Activated CD4-positive, alpha-beta T cell treated with anti-CD3 and anti-CD28 coated beads, Interleukin-2, amount 50 U/mL, for 1 hour (primary cell): ENCODE measurements around the gene SLC48A1.

Experiments used
- DNase-seq: peaks from one replicate; pipeline ENCODE4 v3.0.0-alpha.2; 2020

Gene SLC48A1

DNA sequence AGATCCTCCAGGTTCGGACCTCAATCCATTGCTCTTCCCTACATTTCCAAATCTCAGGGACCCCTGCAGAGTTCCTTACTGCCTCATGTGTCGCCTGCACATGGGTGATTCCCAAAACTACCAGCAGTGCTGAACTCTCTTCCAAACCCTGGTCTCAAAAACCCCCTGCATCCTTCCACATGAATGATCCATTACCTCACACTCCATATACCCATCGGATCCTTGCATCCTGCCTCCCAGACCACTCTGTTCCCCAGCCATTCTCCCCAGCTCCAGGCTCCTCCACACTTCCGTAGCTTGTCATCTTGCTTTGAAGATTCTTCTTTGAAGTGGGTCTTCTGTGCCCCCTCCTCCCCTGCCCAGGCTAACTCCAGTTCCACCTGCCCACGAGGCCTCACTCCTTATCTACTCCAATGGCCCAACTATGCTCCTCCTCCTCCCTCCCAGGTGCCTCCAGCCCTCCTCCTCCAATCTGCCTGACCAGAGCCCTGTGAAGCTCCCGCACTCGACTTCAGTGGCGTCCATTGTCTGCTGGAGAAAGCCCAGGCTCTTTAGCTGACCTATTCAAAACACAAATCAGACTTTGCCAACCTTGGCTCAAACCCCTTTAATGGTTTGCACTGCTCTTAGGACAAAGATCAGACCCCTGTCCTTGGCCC lies 28.1 kb upstream of the SLC48A1 start:
- no peak for DNase-seq

DNA sequence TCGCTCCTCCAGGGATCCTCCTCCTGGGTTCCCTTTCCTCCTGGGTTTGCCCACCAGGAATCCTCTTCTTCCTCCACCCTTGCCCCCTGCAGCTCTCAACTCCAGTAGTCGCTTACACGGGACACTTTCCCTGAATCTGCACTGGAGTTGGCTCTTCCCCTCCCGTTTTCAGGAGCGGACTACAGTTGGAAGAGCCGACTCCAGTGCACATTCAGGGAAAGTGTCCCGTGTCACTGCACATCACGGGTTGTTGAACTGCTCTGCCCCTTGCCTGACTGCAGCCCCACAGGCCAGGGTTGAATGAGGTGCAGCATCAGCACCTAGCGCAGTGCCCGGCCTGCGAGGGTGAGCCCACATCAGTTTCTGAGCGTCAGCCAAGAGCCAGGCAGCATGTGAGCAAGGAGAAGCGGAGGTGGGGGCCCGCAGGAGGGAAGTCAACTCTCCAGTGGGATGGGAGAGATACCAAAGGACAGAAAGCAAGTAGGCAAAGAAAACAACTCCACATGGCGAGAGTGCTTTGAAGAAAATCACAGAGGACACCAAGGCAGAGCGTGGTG lies 27.5 kb upstream of the SLC48A1 start:
- DNase-seq: no peak

DNA sequence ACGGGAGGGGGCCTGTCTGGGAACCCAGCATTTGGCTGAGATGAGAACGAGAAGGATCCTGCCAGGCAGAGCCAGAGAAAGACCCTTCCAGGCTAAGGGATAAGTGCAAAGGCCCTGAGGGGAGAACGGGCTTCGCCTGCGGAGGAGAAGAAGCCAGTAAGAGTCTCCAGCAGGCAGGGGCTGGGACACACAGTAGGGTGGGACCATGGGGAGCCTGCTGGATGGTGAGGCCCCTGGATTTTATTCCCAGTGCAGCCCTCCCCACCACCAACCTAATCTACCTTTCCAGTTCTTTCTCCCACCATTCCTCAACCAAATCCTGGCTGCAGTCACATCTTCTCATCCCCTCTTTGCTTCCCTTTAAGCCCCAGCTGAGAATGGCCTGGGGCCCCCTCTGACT lies 27.0 kb upstream of the SLC48A1 start:
- no peak for DNase-seq

DNA sequence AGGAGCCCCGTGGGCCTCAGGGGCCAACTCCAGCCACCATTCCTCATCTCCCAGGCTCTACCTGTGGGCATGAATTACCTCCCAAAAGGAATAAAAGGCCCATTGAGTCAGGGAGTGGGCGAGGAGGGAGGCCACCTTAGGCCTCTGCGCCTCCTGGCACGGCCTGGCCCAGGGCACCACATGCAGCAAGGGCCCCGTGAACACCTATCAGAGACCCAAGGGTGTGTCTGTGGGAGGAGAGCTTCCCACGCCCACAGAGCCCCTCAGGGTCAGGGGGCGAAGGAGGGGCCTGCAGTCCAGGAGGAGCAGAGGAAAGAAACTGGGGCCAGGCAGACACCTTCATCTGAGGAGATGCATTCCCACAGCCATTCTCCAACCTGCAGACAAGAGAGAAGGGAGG lies 26.5 kb upstream of the SLC48A1 start:
- DNase-seq: no peak

DNA sequence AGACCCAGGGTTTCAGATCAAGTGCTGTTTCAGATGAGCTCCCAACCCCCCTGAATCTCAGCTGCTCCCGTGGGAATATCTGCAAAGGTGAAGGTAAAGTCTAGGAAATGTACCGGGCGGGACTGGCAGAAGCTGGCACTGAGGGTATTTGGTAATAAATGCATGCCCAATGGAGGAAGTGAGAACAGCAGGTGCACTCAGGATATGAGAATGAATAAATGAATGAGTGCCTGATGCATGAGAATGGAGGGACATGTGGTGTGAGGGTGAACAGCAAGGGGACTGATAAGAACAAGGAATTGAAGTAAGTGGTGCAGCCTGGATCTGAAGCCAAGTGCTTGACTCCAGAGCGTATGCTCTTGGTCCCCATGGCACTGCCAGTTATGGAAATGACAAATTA lies 25.9 kb upstream of the SLC48A1 start:
- no peak for DNase-seq

DNA sequence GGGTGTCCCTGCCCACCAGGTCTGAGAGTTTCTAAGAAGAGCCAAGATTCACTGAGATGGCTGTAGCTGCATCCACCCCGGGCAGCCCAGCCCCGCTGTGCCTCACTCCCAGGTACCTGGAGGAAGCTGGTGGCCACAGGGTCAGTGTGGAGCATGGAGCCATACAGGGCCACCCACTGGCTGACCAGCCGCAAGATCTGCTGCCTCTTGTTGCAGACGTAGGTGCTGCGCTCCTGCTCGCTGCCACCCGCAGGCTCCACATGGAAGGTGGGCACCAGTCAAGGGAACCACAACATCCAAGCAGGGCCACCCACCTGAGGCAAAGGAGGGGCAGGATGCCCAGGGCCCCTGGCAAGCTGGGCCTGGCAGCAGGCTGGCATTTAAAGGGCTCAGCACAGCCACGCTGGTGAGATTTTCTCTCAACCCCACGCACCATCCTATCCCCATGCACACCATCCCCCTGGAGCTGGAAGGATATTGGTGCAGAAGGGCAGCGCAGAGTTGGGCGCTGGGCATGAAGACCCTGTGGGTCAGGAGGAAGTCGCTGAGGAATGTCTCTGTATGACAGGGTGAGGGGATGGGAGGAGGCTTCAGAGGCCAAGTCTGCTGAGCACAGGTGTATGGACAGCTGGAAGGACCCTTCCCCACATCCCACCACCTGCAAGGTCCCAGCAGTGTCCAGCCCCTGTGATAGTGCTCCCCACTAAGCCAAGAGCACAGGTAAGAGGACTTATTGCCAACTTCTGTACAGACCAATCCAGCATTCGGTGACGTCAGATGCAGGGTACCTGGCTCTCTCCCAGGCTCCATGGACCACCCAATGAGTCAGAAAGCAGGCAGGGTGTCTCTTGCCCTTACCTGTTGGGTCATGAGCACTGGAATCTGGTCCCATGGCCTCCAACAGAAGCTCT lies 25.2 kb upstream of the SLC48A1 start:
- no peak for DNase-seq

DNA sequence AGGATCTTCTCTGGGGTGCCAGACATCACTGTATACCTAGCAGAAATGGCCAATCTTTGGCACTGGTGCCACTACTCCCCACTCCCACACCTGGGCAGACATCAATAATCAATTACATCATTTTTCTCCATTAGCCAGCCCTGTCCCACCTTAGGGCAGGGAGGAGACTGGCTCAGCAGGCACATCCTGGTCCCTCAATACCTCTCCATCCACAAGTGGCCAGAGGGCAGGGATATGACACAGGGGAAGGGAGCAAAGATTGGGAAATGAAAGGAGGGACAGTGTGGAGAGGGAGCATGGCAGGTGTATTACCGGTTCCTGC lies 24.6 kb upstream of the SLC48A1 start:
- no peak for DNase-seq

DNA sequence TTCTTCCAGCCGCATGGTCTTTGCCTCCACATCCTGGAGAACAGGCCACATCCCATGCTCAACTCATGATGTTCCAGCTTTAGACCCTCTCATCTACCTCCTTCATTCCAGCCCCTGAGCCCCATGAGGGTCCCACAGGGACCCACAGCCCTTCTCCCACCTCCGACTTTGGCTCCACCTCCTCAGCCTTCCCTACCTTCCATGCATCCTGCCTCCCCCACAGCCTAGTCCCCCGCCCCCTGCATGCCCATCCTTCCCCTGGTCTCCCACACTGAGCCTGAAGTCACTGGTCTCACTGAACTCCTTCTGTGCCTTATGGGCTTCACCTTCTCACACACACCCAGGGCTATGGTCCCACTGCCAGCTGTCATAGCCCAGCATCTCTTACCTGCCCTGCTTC lies 24.1 kb upstream of the SLC48A1 start:
- DNase-seq: no peak

DNA sequence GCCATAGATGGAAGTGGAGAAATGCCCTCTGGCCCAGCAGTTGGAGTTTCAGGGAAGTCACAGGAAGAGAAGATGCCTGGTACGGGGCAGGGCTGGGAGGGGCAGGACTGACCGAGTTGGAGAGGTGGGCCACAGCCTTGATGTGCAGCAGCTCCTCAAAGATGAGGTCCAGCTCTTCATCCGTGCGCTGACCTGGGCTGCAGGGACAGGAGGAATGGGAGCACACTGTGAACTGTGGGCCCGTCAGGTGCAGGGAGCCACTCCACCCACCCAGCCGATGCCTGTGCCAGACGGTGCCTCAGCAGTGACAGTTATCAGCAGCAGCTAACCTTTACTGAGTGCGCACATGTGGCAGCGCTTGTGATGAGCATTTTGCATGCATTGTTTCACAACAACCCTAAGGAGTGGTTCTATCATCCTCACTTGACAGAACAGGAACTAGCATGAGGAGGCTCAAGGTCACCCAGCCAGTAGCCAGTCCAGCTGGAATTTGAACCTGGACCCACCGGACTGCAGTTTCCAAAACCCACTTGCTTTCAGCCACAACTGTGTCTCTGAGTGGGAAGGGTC lies 22.7 kb upstream of the SLC48A1 start:
- no peak for DNase-seq

DNA sequence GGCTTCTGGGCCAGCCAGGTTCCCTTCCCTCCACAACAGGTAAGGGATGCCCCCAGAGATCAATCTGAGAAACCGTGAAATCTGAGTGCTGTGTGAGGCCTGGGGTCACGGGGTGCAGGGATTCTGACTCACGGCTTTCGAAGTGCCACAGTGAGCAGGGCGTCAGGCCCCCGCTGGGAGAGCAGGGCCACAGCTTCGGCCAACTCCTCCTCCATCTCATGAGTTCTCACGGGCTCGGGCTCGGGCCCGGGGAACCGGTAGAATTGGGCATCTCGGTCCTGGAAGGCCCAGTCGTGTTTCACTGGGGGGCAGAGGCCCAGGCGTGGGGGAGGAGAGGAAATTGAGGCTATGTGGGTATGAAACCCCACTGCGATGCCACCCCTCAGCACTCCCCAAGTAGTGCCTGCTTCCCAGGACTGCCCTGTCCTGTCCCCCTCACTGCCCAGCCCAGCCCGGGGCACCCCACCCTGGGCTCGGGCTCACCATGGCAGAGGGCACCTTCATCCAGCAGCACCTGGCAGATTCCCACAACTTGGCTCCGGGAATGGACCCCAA lies 22.0 kb upstream of the SLC48A1 start:
- no peak for DNase-seq

DNA sequence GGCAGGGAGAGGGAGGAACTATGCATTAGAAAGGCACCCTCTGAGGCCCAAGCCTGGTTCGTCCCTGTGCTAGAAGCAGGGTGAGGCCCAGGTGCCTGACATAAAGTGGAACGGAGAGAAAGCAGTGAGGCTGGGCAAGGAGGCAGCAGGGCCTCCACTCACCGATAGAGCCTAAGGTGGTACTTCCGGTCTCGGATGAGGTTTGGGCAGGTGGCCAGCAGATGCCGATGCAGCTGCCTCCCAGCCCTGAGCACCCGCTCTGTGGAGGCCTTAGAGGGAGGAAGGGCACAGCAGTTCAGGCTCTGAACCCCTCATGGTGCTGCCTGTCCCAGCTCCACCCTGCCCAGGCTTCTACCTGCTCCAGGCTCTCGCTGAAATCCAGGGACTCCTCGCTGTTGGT lies 21.5 kb upstream of the SLC48A1 start:
- no peak for DNase-seq

DNA sequence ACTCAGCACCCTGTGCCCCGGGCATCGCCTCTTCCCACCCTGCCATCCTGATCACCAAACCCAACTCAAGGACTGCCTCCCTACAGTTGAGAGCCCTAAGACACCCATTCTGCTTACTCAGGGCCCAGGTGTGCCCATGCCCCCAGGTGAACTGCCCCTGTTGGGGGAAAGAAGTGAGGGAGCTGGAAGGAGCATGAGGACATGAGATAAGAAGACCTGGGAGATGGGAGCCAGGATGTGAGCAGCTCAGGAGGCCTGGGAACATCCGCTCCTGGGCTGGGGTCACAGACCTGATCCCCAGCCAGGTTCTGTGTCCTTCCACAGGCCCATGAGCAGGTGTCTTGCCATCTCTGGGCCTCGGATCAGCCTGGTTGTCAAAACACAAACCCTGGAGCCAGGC lies 20.9 kb upstream of the SLC48A1 start:
- DNase-seq: no peak

DNA sequence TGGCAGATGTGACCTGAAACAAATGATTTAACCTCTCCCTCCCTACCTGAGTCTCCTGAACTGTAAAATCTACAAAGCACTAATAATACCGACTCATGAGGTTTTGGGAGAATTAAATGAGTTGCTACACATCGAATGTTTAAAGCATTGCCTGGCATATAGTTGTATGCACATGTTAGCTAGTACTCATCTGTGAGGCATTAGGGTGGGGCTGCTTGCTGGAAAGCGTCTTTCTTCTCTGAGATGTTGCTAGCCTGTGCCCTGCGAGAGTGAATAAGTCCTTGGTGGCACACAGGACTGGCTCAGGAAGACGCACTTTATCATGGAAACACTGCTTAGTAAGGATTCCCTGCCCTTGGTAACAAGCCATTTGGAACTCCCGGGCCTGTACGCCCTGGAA lies 20.5 kb upstream of the SLC48A1 start:
- DNase-seq: no peak

DNA sequence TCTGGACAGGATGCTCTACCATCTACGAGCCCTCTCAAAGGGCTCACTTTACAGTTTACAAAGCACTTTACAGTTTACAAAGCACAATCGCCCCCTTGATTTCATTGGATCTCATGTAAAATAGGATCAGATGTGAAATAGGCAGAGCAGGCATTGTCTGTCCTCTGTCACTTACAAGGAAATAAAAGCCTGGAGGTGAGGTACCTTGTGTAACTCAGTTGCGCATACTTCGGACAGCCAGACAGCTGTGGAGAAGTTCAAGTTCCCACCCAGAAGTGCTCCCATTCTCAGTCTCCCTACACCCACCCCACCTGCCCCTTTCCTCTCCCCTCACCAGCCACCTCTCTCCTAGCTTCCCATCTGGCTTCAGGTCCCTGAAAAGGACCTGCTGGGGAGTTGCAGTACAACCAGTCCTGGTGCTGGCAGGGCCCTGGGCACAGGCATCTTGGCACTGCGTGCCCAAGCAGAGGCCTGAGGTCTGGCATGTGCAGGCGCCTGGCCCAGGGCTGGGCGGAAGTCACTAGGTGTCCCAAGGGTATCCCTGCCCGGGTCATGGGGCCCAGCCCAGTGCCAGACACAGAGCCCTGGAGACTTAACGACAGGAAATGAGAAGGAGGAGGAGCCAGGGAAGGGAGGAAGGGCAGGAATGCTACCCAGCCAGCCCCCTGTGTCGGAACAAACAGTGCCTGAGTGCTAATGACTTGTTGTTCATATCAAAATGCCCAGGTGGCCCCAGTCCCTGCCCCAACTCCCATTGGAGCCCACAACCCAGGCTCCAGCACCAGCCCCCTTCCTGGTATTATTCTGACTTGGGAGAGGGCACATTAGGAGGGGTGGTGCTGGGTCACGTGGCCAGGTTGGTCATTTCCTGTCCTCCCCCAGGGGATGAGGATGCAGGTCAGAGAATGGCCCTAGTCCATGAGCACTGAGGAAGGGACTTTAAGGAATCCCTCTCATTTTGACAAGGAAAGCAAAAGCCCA lies 19.7 kb upstream of the SLC48A1 start:
- no peak for DNase-seq

DNA sequence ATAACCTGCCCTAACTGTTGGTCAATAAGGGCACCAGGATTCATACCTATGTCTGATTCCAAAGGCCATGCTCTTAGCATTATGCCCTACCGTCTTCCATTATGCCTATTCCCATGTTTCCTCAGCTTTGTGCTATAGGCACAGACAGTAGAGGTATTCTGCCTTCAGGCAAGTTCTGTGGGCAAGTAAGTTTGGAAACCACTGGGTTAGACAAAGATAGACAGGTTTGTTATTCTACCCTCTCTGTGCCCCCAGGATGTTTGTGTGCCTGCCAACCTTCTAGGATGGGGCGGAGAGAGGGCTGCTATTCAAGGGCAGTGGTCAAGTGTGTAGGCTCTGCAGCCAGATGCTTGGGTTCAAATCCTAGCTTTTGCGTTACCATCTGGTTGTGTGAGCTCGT lies 18.9 kb upstream of the SLC48A1 start:
- DNase-seq: no peak

DNA sequence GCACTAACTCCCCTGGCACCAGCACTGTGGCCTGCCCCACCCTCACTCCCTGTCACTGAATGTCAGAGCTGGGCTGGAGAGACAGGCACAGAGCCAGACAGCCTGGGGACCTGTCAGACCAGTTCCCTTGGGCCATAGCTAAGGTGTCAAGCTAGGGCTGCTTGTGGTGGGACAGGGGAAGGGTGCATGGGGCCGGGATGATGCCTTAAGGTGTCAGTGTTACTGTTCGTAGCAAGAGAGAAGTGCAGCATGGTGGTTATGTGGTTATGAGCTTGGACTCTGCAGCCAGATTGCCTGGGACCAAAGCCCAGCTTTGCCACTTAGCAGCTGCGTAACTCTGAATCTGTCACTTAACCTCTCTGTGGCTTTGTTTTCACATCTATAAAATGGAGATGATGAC lies 18.2 kb upstream of the SLC48A1 start:
- DNase-seq: no peak

DNA sequence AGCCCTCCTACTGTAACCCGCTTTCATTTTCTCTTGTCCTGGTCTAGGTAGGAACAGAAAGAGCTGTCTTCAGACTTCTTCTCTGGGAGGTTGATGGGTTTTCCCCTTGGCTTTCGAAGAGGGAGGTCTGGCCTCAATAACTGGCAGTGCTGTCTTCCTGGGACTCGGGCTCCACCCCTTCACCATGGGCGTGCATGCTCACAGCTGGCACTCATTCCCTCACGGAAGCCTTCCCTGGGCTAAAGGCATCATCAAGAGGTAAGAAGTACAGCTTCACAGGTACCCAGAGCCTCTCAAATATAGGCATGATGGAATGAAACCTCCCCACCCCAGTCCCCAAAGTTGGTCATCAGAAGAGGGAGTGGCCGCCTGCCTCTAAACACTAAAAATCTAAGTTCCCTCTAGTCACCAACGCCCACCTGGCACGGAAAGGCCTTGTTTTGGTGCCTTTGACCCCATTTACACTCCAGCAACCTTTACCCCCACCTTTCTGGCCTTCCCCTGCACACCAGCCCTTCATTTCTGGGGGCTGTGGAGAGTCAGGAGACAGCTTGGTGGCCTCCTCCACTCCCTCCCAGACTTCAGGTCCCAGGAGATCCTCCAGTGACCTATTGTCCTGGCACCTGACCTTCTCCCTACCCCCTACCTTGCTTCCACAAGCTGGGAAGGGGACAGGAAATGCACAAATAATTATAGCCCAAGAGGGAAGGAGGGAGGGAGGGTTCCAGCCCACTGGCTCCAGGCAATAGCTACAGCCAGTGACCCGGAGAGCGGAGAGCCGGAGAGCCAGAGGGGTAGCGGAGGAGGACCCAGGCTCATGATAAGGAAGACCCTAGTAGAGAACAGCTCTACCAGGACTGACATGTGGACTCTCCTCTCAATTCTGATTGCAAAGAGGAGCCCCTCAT lies 17.1 kb upstream of the SLC48A1 start:
- DNase-seq: no peak

DNA sequence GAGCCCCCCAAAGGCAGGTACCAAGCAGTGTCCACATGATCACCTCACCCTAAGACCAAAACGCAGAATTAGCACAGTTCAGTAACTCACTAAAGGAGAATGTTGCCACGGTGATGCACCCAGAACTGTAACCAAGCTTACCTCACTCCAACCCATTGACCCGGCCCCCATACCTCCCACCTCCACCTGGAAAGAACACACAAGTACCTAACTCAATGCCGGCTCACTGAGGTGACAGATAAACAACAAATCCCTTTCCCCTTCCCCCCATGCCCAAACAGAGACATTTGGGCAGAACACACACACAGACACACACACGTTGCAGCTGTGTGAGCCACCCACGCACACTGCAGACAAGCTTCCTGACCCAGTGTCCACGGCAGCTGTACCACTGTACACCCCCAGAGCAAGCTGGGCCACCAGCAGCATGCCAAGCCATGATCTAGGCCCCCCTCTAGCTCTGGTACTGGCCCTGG lies 15.6 kb upstream of the SLC48A1 start:
- no peak for DNase-seq

DNA sequence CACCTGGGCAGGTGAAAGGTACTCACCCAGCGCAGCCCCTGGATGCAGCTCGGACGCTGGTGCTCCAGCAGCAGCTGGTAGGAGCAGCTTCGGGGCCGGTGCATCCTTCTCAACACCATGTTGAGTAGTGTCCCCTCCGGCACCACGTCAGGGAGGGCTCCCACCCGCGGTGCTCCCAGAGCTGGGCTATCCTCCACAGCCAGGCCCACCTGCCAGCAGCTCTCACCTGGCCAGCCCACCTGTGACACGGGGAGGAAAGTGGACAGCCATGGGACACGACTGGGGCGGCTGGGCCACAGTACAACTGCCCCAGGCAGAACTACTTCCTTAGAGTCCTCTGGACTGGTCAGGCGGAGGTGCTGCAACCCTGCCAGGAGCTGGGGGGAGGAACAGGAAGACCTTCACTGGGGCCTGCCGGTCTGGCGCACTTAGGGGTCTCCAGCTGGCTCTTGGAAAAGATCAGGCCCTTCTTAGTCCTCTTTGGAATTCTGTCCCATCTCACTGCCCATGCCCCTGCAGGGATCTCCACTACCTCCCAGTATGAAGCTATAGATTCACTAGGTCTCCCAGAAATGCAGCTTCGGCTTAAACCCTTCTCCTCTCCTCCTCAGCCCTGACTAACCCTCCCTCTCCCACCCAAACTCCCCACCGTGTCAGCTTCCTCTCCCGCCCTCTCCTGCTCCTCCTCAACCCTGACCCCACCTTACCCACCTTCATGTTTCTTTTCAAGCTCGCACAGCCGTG lies 15.0 kb upstream of the SLC48A1 start:
- DNase-seq: no peak

DNA sequence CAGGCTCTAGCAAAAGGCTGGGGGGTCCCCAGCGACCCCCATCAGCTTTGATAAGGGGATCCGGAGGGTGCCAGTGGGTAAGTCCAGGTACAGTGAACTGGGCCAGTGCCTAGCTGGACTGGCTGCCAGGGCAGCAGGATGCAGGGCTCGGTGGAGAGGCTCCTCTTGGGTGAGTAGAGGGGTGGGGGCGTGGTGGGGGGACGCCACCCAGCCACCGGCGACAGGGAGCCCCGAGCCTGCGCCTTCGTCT lies 14.5 kb upstream of the SLC48A1 start:
- DNase-seq: no peak
